ENCODE data around the gene AP3B2.

DNA sequence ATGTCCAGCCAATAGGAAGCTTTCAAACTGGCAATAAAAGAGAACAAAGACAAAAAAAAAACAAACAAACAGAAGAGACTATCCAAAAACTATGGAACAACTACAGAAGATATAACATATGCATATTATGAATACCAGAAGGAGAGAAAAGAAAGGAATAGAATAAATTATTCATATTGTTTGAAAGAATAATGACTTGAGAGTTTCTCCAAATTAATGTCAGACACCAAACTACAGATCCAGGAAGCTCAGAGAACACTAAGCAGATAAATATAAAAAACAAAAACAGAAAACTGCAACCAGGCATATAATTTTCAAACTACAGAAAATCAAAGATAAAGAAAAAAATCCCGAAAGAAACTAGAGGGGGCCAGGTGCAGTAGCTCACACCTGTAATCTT lies 34.1 kb upstream of the AP3B2 start:
- TF ChIP-seq, protein P1, sequence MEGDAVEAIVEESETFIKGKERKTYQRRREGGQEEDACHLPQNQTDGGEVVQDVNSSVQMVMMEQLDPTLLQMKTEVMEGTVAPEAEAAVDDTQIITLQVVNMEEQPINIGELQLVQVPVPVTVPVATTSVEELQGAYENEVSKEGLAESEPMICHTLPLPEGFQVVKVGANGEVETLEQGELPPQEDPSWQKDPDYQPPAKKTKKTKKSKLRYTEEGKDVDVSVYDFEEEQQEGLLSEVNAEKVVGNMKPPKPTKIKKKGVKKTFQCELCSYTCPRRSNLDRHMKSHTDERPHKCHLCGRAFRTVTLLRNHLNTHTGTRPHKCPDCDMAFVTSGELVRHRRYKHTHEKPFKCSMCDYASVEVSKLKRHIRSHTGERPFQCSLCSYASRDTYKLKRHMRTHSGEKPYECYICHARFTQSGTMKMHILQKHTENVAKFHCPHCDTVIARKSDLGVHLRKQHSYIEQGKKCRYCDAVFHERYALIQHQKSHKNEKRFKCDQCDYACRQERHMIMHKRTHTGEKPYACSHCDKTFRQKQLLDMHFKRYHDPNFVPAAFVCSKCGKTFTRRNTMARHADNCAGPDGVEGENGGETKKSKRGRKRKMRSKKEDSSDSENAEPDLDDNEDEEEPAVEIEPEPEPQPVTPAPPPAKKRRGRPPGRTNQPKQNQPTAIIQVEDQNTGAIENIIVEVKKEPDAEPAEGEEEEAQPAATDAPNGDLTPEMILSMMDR (IDR thresholded peaks at IDR 0.05) = no peak
- no peak for TF ChIP-seq POLR2A (IDR thresholded peaks at IDR 0.05)

All from testis (tissue), 2 donors.